NT2/D1 (cell line): ENCODE results near the gene TNS2.

Source experiments
- SUZ12 ChIP-seq: IDR thresholded peaks from 2 replicates; pipeline ENCODE4 v1.6.1; 2011; ENCODE audit not compliant: insufficient read length, insufficient read depth; ENCODE audit errors: extremely low read depth
- YY1 ChIP-seq: IDR thresholded peaks from 2 replicates; pipeline ENCODE4 v1.6.1; 2011; ENCODE audit not compliant: insufficient read length, insufficient read depth
- ZNF274 ChIP-seq: IDR thresholded peaks from 2 replicates; pipeline ENCODE4 v1.6.1; 2011; ENCODE audit warnings: mild to moderate bottlenecking, low read depth, low read length

GRCh38 chr12:53044052-53044581 lies 5.7 kb upstream of the TNS2 start:
- TF ChIP-seq ZNF274 (no peak), YY1 (no peak), SUZ12 (no peak)
